GM12891 (cell line): Measurements from ENCODE around the gene CDC42EP4.

ENCODE experiments used
- POLR2A ChIP-seq: IDR thresholded peaks from 2 replicates; pipeline ENCODE4 v1.6.1; 2011; ENCODE audit warnings: low read depth, low read length, control low read depth
- POLR2AphosphoS5 ChIP-seq: IDR thresholded peaks from 2 replicates; pipeline ENCODE4 v1.6.1; 2011; ENCODE audit warnings: low read depth, low read length, control low read depth
- POU2F2 ChIP-seq: IDR thresholded peaks from 2 replicates; pipeline ENCODE4 v1.6.1; 2011; ENCODE audit warnings: low read depth, mild to moderate bottlenecking, control low read depth, low read length, moderate library complexity
- SPI1 ChIP-seq: IDR thresholded peaks from 2 replicates; pipeline ENCODE4 v1.6.1; 2011; ENCODE audit warnings: low read depth, low read length, control low read depth
- TAF1 ChIP-seq: IDR thresholded peaks from 2 replicates; pipeline ENCODE4 v1.6.1; 2011; ENCODE audit warnings: low read depth, low read length, control low read depth

- no peak for TF ChIP-seq POLR2A
- TF ChIP-seq POU2F2: no peak
- no peak for TF ChIP-seq TAF1
- no peak for TF ChIP-seq POLR2AphosphoS5
- TF ChIP-seq SPI1: no peak
These were observed 54.3 kb downstream of the CDC42EP4 start for GRCh38 chr17:73257516-73257915.
